Brain microvascular endothelial cell (primary cell): Measurements from ENCODE around the gene ROPN1L.
"Not testable (repeated sequence)": the region's sequence is repeated elsewhere in the genome, so short reads cannot be mapped to it uniquely, and the experiment has no call there.

Experiments
- DNase-seq: peaks from one replicate; pipeline ENCODE4 v3.0.0-alpha.2; 2020
- H3K27ac ChIP-seq: fragments of 250-450 bp; sonication (Bioruptor Pico); 2 replicates; pipeline ENCODE4 v1.5.1; 2020; ENCODE audit warnings: mild to moderate bottlenecking, moderate library complexity
- H3K27me3 ChIP-seq: fragments of 250-450 bp; sonication (Bioruptor Pico); replicated peaks from 2 replicates; pipeline ENCODE4 v1.5.1; 2020; ENCODE audit warnings: mild to moderate bottlenecking
- H3K36me3 ChIP-seq: fragments of 250-450 bp; sonication (Bioruptor Pico); replicated peaks from 2 replicates; pipeline ENCODE4 v1.5.1; 2020; ENCODE audit warnings: mild to moderate bottlenecking
- H3K4me3 ChIP-seq: 2 replicates; pipeline ENCODE4 v1.5.1; 2011; ENCODE audit warnings: low read depth, mild to moderate bottlenecking, control low read depth, low read length, moderate library complexity
- in situ Hi-C: cut with HindIII; loops from 2 replicates; pipeline ENCODE4 v1.10.0; 2017; ENCODE audit warnings: low sequenced_read_pairs, low pct_ligation_motif_present
- TF ChIP-seq, protein P1 (sequence below): IDR thresholded peaks from 2 replicates; pipeline ENCODE4 v1.5.1; 2011; ENCODE audit warnings: low read depth, mild to moderate bottlenecking, moderate library complexity, low read length, control low read depth, inconsistent platforms; ENCODE audit errors: missing control alignments

Gene ROPN1L

DNA sequence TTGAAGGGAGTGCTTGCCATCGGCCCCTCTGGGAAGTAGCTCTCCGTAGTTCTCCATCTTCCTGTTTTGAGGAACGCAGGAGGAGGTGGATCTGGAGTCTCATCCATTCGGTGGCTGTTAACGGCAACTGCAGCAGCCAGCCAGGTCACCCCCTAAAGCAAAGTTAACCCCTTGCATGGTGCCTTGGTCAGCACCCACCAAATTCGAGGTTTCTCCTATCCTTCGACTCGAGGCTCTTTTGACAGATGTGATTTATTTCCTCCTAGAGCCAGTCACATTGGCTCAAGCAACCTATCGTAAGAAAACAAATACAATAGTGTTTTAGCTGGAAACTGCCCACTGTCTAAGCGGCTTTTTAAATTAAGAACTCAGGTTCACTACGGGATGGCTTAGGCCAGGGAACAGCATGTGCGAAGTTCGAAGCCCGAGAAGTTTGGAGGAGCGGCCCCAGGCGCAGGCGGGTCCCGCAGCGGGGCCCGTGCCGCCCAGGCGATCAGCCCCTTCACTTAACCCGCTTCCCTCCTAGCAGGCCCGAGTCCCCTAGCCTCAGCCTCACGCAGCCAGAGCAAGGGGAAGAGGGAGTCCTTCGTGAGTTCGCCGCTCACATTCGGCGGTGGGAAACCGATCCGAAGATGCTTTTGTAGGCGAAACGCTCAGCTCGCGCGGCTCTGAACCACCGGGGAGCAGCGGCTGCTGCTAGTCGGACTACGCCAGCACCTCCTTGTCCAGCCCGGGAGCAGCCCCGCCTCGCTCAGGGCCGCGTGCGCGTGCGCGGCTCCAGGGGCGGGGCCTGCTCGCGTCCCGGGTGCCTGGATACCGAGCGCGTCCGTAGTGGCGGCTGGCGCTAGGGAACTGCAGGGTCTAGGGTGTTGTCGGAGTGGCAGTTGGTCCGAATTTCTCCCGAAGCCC lies at the start of gene ROPN1L:
Gene ROPN1L (plus strand): TSS at position 797 of the 909 bp plus-strand sequence. CDS start 289 bp downstream, outside the sequence.
- Histone ChIP-seq H3K4me3 (peak within 1 kb of the TSS; percentile 69), H3K27ac (no peak within 1 kb of the TSS), H3K27me3 (no peaks in the 10 kb centered on the region), H3K36me3 (no peaks in the 10 kb centered on the region)
- TF ChIP-seq, protein P1, sequence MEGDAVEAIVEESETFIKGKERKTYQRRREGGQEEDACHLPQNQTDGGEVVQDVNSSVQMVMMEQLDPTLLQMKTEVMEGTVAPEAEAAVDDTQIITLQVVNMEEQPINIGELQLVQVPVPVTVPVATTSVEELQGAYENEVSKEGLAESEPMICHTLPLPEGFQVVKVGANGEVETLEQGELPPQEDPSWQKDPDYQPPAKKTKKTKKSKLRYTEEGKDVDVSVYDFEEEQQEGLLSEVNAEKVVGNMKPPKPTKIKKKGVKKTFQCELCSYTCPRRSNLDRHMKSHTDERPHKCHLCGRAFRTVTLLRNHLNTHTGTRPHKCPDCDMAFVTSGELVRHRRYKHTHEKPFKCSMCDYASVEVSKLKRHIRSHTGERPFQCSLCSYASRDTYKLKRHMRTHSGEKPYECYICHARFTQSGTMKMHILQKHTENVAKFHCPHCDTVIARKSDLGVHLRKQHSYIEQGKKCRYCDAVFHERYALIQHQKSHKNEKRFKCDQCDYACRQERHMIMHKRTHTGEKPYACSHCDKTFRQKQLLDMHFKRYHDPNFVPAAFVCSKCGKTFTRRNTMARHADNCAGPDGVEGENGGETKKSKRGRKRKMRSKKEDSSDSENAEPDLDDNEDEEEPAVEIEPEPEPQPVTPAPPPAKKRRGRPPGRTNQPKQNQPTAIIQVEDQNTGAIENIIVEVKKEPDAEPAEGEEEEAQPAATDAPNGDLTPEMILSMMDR = no peak
- in situ Hi-C loops = no loop called here
- peak; percentile 68 for DNase-seq

DNA sequence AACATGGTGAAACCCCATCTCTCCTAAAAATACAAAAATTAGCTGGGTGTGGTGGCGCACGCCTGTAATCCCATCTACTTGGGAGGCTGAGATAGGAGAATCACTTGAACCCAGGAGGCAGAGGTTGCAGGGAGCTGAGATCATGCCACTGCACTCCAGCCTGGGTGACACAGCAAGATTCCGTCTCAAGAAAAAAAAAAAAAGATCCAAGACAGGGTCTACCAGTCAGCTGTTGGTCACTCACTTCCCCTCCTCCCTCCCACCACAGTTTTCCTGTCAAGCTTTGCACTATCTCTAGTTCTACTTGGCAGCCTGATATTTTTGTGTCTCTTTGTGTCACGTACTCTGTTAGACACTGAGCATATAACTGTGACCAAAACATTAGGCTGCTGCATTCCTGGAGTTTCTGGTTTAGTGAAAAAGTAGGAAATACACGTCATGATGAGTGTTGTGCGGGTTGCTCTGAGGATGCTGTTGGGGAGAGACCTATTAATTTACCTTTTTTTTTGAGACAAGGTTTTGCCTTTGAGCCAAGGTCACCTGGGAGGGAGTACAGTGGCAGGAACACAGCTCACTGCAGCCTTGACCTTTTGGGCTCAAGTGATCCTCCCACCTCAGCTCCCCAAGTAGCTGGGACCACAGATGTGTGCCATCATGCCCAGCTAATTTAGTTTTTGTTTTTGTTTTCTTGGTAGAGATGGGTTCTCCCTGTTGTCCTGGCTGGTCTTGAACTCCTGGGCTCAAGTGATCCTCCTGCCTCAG lies 48.9 kb upstream of the ROPN1L start:
- Histone ChIP-seq H3K36me3 (peaks cover 50% of the 10 kb centered on the region), H3K27ac (peak overlapping the region; percentile 29)
- H3K4me3 ChIP-seq, H3K27me3 ChIP-seq, in situ Hi-C loops: not testable (repeated sequence)
- peak; percentile 16 for DNase-seq

DNA sequence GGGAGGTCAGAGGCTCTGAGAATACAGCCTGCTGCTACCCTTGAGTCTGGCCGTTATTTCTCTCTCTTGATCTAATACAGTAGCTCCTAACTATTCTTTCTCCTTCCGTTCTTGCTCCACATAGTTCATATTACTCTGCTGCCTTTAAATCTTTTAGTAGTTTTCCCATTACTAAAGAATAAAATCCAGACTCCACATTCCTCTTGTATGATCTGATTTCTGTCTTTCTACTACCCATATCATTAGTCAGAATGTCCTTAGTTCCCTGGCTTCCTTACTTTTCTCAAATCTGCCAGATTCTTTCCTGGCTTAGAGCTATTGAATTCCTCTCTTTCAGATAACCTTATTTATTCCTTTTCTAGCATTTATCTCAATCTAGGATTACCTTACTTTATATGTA lies 48.2 kb upstream of the ROPN1L start:
- H3K27me3 ChIP-seq = no peaks in the 10 kb centered on the region
- TF ChIP-seq, protein P1 = no peak
- in situ Hi-C loops = no loop called here
- no peak overlapping the region for H3K4me3 ChIP-seq
- peaks cover 46% of the 10 kb centered on the region for H3K36me3 ChIP-seq
- H3K27ac ChIP-seq = peak overlapping the region; percentile 27
- no peak for DNase-seq

DNA sequence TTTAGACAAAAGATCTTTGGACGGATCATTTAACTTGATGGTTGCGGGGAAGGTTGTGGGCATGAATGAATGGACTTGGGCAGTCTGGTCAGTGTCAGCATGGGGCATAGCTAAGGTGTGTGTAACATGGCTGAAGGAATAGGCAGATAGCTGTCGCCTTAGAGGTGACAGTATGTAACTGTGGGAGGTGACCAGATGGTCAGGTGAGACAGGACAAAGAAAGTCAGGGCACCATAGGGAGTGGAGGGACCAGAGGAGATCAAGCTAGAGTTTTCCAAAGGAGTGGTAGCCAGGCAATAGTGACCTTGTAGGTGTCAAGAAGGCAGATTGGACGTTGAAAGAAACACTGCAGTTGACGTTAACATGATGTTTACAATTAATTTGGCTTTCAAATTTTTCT lies 45.1 kb upstream of the ROPN1L start:
- H3K4me3 ChIP-seq = no peak overlapping the region
- no peak overlapping the region for H3K27ac ChIP-seq
- DNase-seq = no peak
- in situ Hi-C loops = no loop called here
- TF ChIP-seq, protein P1 = no peak
- no peaks in the 10 kb centered on the region for H3K27me3 ChIP-seq
- H3K36me3 ChIP-seq = peaks cover 38% of the 10 kb centered on the region

DNA sequence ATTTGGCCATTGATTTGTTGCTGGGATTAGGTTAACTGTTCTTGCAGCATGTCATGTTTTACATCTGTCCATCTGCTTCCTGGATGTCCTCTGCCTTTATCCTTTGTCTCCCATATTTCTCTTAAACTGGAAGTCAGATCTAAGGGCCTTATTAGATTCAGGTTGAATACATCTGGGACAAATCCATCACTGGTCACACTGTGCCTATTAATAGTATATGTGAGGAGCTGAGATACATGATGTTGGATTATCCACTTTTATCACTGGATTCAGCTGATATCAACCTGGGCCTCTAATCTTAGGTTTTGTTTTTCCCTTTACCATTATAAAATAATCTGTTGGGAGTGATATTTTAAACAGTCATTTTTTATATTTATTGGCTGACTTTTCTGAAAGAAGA lies 41.8 kb upstream of the ROPN1L start:
- H3K36me3 ChIP-seq = peaks cover 46% of the 10 kb centered on the region
- H3K4me3 ChIP-seq = no peak overlapping the region
- no peaks in the 10 kb centered on the region for H3K27me3 ChIP-seq
- TF ChIP-seq, protein P1 = no peak
- no peak for DNase-seq
- H3K27ac ChIP-seq = no peak overlapping the region
- in situ Hi-C loops = no loop called here

DNA sequence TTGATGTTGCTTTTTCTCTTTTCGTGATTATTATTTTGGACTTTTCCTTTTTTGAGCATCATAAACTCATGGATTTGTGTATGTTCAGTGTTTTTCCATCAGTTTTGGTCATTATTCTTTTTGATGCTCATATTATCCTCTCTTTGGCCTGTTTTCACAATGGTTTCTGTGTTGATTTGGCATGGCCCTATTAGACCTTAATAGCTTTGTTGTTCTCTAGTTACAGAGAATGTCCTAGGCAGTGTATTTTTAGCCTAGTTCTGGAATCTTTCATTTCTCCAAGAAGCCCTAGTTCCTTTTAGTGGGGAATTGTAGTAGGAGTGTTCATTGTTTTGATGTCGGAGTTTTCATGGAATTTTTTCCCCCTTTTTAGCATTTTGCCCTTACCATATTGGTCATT lies 41.3 kb upstream of the ROPN1L start:
- TF ChIP-seq, protein P1 = no peak
- H3K27ac ChIP-seq = no peak overlapping the region
- in situ Hi-C loops = no loop called here
- no peak for DNase-seq
- peaks cover 44% of the 10 kb centered on the region for H3K36me3 ChIP-seq
- no peak overlapping the region for H3K4me3 ChIP-seq
- H3K27me3 ChIP-seq = no peaks in the 10 kb centered on the region
